PC-9 (cell line): Measurements from ENCODE around the gene AOPEP. TPM values are rescaled to one million over a fixed set of nuclear protein-coding genes. Genes with fewer than 3 reads are reported as not detected.

Experiments
- BruUV-seq: library from RNA; stranded (reverse); fragments of 400-500 nt; replicated peaks from 2 replicates; lab custom pipeline; 2021; lab: Mats Ljungman, UMichigan
- CTCF ChIA-PET: fragments of 300-600 bp; sonication (Branson Sonifier 250); formaldehyde crosslinking; loops from one replicate; lab custom pipeline; 2022; ENCODE audit warnings: antibody characterized with exemption; lab: Charles Lee
- POLR2A ChIA-PET: fragments of 300-600 bp; sonication (Branson Sonifier 250); formaldehyde crosslinking; loops from one replicate; lab custom pipeline; 2022; ENCODE audit warnings: antibody characterized with exemption; ENCODE audit not compliant: unreplicated experiment; lab: Charles Lee
- DNase-seq, 2 experiments: peaks; one replicate each; pipeline versions ENCODE4 v3.0.0 to v3.0.0-alpha.2; 2015 to 2022; ENCODE audit warnings: mixed read lengths in 1 of 2
- H2AFZ ChIP-seq: fragments of 200-600 bp; sonication (generic); 2 replicates; pipeline ENCODE4 v1.8.1; 2017; ENCODE audit warnings: antibody characterized with exemption
- H3F3A ChIP-seq: fragments of 200-600 bp; sonication (generic); 2 replicates; pipeline ENCODE4 v1.8.1; 2017; ENCODE audit warnings: antibody characterized with exemption, mild to moderate bottlenecking, low read depth; ENCODE audit not compliant: insufficient read depth
- H3K27ac ChIP-seq: fragments of 200-600 bp; sonication (generic); 2 replicates; pipeline ENCODE4 v1.6.1; 2016; ENCODE audit warnings: mixed run types
- H3K27me3 ChIP-seq: fragments of 200-600 bp; sonication (generic); 2 replicates; pipeline ENCODE4 v1.6.1; 2016; ENCODE audit warnings: low read depth, mixed run types; ENCODE audit not compliant: insufficient read depth
- H3K36me3 ChIP-seq: fragments of 200-600 bp; sonication (generic); 2 replicates; pipeline ENCODE4 v1.6.1; 2016; ENCODE audit warnings: low read depth, mixed run types
- H3K4me1 ChIP-seq: fragments of 200-600 bp; sonication (generic); replicated peaks from 2 replicates; pipeline ENCODE4 v1.6.1; 2016; ENCODE audit warnings: mixed run types; ENCODE audit not compliant: insufficient read depth
- H3K4me2 ChIP-seq: fragments of 200-600 bp; sonication (generic); 2 replicates; pipeline ENCODE4 v1.6.1; 2017; ENCODE audit warnings: mixed run types
- H3K4me3 ChIP-seq: fragments of 200-600 bp; sonication (generic); 2 replicates; pipeline ENCODE4 v1.6.1; 2016; ENCODE audit warnings: mixed run types
- H3K79me2 ChIP-seq: fragments of 200-600 bp; sonication (generic); 2 replicates; pipeline ENCODE4 v1.6.1; 2017; ENCODE audit warnings: low read depth, mixed run types
- H3K9me2 ChIP-seq: fragments of 200-600 bp; sonication (generic); 2 replicates; pipeline ENCODE4 v1.8.1; 2017; ENCODE audit warnings: mild to moderate bottlenecking; ENCODE audit not compliant: insufficient read depth
- H3K9me3 ChIP-seq: fragments of 200-600 bp; sonication (generic); 2 replicates; pipeline ENCODE4 v1.8.1; 2016; ENCODE audit warnings: low read depth; ENCODE audit not compliant: insufficient read depth
- H4K20me1 ChIP-seq: fragments of 200-600 bp; sonication (generic); 2 replicates; pipeline ENCODE4 v1.8.1; 2017; ENCODE audit not compliant: insufficient read depth
- EZH2 ChIP-seq: fragments of 200-600 bp; sonication (generic); IDR thresholded peaks from 2 replicates; pipeline ENCODE4 v1.8.0; 2017; ENCODE audit warnings: antibody characterized with exemption, low read depth
- intact Hi-C: fragments of 100-400 bp; cut with micrococcal nuclease; formaldehyde crosslinking; loops from one replicate; pipeline ENCODE4 v1.10.0; 2022; ENCODE audit not compliant: unreplicated experiment
- total RNA-seq: library from RNA; stranded (reverse); gene quantifications from 2 replicates; pipeline ENCODE4 v1.2.3, GENCODE V29; 2021
- TF ChIP-seq, protein P1 (sequence below): fragments of 200-600 bp; sonication (generic); conservative IDR thresholded peaks from 2 replicates; pipeline ENCODE4 v1.6.1; 2017; ENCODE audit warnings: mixed run types, antibody characterized with exemption, mild to moderate bottlenecking, moderate library complexity

Gene AOPEP
- total RNA-seq, 1 experiment from 2014 or later: 90.0 TPM

- POLR2A ChIA-PET: no interaction called here
- intact Hi-C loops: no loop called here
- peaks cover 7% of the 10 kb centered on the region; the same call in 1 of the 2 replicates for H3K36me3 ChIP-seq
- no peaks in the 10 kb centered on the region for H4K20me1 ChIP-seq
- no peak overlapping the region for H3K4me3 ChIP-seq
- CTCF ChIA-PET: no interaction called here
- peak overlapping the region; percentile 23; the same call in 1 of the 2 replicates for H3K27ac ChIP-seq
- peaks cover 8% of the 10 kb centered on the region for H3K4me1 ChIP-seq
- peak overlapping the region; percentile 13 for H3K4me2 ChIP-seq
- H3K9me3 ChIP-seq: peaks cover 29% of the 10 kb centered on the region
- peak in 1 of 2 experiments; percentile 58 for DNase-seq
- H3K79me2 ChIP-seq: no peaks in the 10 kb centered on the region
- BruUV-seq: no TSS peak
- H2AFZ ChIP-seq: no peak overlapping the region
- no peaks in the 10 kb centered on the region for H3K9me2 ChIP-seq
- H3K27me3 ChIP-seq: no peaks in the 10 kb centered on the region
- H3F3A ChIP-seq: peaks cover 13% of the 10 kb centered on the region; the same call in 1 of the 2 replicates
- TF ChIP-seq, protein P1, sequence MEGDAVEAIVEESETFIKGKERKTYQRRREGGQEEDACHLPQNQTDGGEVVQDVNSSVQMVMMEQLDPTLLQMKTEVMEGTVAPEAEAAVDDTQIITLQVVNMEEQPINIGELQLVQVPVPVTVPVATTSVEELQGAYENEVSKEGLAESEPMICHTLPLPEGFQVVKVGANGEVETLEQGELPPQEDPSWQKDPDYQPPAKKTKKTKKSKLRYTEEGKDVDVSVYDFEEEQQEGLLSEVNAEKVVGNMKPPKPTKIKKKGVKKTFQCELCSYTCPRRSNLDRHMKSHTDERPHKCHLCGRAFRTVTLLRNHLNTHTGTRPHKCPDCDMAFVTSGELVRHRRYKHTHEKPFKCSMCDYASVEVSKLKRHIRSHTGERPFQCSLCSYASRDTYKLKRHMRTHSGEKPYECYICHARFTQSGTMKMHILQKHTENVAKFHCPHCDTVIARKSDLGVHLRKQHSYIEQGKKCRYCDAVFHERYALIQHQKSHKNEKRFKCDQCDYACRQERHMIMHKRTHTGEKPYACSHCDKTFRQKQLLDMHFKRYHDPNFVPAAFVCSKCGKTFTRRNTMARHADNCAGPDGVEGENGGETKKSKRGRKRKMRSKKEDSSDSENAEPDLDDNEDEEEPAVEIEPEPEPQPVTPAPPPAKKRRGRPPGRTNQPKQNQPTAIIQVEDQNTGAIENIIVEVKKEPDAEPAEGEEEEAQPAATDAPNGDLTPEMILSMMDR: no peak
- TF ChIP-seq EZH2: no peak
These were observed 161.2 kb downstream of the AOPEP start for GRCh38 chr9:94887721-94888120.

DNA sequence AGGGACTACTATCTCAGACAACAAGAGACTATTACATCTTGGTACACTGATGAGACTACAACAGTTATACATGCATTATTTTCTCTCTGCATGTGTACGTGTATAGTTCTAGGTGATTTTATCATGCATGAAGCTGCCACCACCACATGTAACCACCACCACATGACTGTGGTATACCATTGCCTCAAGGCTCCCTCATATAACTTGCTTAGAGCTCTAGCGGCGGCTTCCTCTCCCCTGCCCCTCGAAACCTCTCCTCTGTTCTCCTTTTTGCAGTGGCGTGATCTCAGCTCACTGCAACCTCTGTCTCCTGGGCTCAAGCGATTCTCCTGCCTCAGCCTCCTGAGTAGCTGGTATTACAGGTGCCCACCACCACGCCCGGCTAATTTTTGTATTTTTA, 162.3 kb downstream of the AOPEP start:
- ChIA-PET CTCF (no interaction called here), POLR2A (no interaction called here)
- intact Hi-C loops: no loop called here
- H4K20me1 ChIP-seq: no peaks in the 10 kb centered on the region
- H3K4me1 ChIP-seq: peaks cover 12% of the 10 kb centered on the region
- no peak for DNase-seq
- H3K79me2 ChIP-seq: no peaks in the 10 kb centered on the region
- BruUV-seq: no TSS peak
- peaks cover 12% of the 10 kb centered on the region; the same call in 1 of the 2 replicates for H3F3A ChIP-seq
- no peak overlapping the region for H2AFZ ChIP-seq
- no peak overlapping the region for H3K4me3 ChIP-seq
- H3K27me3 ChIP-seq: no peaks in the 10 kb centered on the region
- H3K9me3 ChIP-seq: peaks cover 29% of the 10 kb centered on the region
- TF ChIP-seq, protein P1: no peak
- no peak for TF ChIP-seq EZH2
- H3K4me2 ChIP-seq: no peak overlapping the region
- no peak overlapping the region for H3K27ac ChIP-seq
- no peaks in the 10 kb centered on the region for H3K9me2 ChIP-seq
- peaks cover 7% of the 10 kb centered on the region; the same call in 1 of the 2 replicates for H3K36me3 ChIP-seq

- H2AFZ ChIP-seq: no peak overlapping the region
- no peaks in the 10 kb centered on the region for H4K20me1 ChIP-seq
- peaks cover 20% of the 10 kb centered on the region for H3K4me1 ChIP-seq
- H3K4me2 ChIP-seq: no peak overlapping the region
- POLR2A ChIA-PET: no interaction called here
- H3K27ac ChIP-seq: no peak overlapping the region
- CTCF ChIA-PET: no interaction called here
- no peak for TF ChIP-seq EZH2
- TF ChIP-seq, protein P1: no peak
- no peaks in the 10 kb centered on the region for H3K27me3 ChIP-seq
- peaks cover 17% of the 10 kb centered on the region; the same call in 1 of the 2 replicates for H3F3A ChIP-seq
- no peaks in the 10 kb centered on the region for H3K79me2 ChIP-seq
- intact Hi-C loops: no loop called here
- no peaks in the 10 kb centered on the region for H3K9me2 ChIP-seq
- no peak overlapping the region for H3K4me3 ChIP-seq
- DNase-seq: no peak
- peaks cover 7% of the 10 kb centered on the region; the same call in 1 of the 2 replicates for H3K36me3 ChIP-seq
- no TSS peak for BruUV-seq
- H3K9me3 ChIP-seq: peaks cover 29% of the 10 kb centered on the region
These were observed 163.1 kb downstream of the AOPEP start for GRCh38 chr9:94889628-94890027.
